Thoracic aorta (tissue), 2 donors: ENCODE measurements around the gene ITGAE. TPM values are rescaled to one million over a fixed set of nuclear protein-coding genes. Genes with fewer than 3 reads are reported as not detected.

Experiments used
- ATAC-seq: fragments of 150-250 bp; one replicate; pipeline ENCODE4 v1.8.0; 2017; ENCODE audit warnings: low read depth; ENCODE audit not compliant: insufficient number of reproducible peaks, low FRiP score
- DNase-seq: peaks from one replicate; pipeline ENCODE4 v3.0.0-alpha.2; 2020; ENCODE audit warnings: low spot score
- H3K27ac ChIP-seq, 2 donors: fragments of 200-600 bp; sonication (generic); 1 replicate in 1 of 2; 2 replicates in 1 of 2; pipeline ENCODE4 v1.5.1; 2016; ENCODE audit warnings: mild to moderate bottlenecking in 2 of 2, moderate library complexity in 2 of 2
- H3K27me3 ChIP-seq: fragments of 200-600 bp; sonication (generic); replicated peaks from 2 replicates; pipeline ENCODE4 v1.6.0; 2016; ENCODE audit warnings: mild to moderate bottlenecking; ENCODE audit not compliant: insufficient read depth
- H3K36me3 ChIP-seq: fragments of 200-600 bp; sonication (generic); one replicate; pipeline ENCODE4 v1.5.1; 2016
- H3K4me1 ChIP-seq, 2 donors: fragments of 200-600 bp; sonication (generic); 1 replicate in 1 of 2; 2 replicates in 1 of 2; pipeline versions ENCODE4 v1.5.1 to v1.6.0; 2016; ENCODE audit warnings: low read depth in 2 of 2, mild to moderate bottlenecking in 1 of 2; ENCODE audit not compliant: control insufficient read depth in 1 of 2
- H3K4me3 ChIP-seq: fragments of 200-600 bp; sonication (generic); 2 replicates; pipeline ENCODE4 v1.5.1; 2016; ENCODE audit warnings: mild to moderate bottlenecking
- H3K9me3 ChIP-seq: fragments of 200-600 bp; sonication (generic); 2 replicates; pipeline ENCODE4 v1.5.1; 2016
- CTCF ChIP-seq: fragments of 200-600 bp; sonication (generic); IDR thresholded peaks from one replicate; pipeline ENCODE4 v1.5.1; 2019; ENCODE audit warnings: antibody characterized with exemption
- total RNA-seq, 2 donors: library from RNA; depleted of rRNA; stranded (reverse); fragments of >200 nt; gene quantifications; one replicate each; pipeline versions ENCODE4 v1.1.0 to v1.2.3, GENCODE V29; 2016

The ITGAE gene
- total RNA-seq, 2 donors from 2014 or later = 4.2 to 23.4 TPM

DNA sequence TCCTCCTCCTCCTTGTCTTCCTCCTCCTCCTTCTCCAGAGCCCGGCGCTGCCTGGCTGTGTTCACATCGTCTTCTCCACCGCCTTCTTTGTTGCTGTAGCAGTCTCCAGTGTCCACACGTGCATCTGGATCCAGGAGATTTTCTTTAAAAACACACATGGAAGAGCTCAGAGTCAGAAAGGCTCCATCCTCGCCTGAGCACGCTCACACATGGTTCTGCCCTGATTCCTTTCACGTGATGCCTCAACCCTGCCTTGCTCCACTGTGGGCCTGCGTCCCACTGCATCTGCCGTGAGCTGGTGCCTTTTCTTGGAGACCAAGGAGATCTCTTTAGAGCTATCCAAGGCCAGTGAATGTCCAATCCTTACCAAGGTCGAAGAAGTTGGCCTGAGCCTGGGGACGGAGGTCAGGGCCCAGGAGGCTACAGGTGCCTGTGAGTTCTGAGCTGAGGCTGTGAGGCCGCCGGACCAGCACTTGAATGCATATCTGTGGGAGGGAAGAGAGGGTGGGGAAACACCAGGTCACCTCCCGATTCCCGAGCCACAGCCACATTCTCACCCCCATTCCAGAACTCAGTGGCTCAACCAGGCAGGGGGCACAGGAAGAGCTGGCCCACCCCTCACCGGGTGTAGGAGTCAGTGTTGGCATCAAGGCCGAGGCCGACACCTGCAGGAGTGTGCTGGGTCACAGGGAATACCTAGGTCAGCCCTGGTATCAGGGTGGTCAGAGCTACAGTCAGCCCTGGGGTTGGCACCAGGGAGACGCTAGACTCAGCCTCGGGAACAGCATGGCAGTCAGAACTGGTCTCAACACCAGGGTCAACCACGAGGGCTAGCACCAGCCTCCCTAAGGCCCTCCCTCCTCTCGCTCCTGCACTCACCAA, 39.7 kb downstream of the ITGAE start:
- H3K9me3 ChIP-seq = peaks cover 6% of the 10 kb centered on the region
- no peak for DNase-seq
- ATAC-seq = no peak

DNA sequence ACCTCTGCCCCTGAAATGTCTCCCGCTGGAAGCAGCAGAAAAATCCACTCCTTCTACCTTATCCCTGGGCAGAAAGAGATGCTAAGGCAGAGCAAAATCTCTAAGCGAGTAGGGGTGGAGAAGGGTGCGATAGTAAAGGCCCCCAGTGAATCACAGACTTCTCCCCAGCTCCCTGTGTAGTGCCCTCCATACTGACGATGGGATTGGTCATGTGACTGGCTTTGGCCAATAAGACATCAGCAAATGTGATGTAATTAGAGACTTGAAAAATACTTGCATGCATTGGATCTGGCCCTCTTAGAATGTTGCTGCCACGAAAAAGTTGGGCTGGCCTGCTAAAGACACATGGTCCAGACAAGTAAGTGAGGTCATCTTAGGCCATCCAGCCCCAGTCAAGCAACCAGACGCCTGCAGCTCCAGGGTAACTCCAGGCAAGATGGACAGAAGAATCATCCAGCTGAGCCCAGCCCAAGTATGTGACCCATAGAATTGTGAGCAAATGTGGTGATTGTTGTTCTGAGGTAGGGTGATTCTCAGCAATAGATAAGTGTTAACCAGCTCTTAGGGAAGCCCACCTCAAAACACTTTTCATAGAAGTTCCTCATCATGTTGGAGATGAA, 41.3 kb downstream of the ITGAE start:
- ATAC-seq (no peak), DNase-seq (no peak)
- H3K36me3 ChIP-seq = no peaks in the 10 kb centered on the region
- H3K9me3 ChIP-seq = peaks cover 6% of the 10 kb centered on the region
- TF ChIP-seq CTCF = no peak
- H3K4me3 ChIP-seq = no peak overlapping the region
- no peak overlapping the region for H3K27ac ChIP-seq
- no peaks in the 10 kb centered on the region for H3K27me3 ChIP-seq
- no peaks in the 10 kb centered on the region for H3K4me1 ChIP-seq

More for the DNA sequence above, 39.7 kb downstream of the ITGAE start:
- Histone ChIP-seq H3K27me3 (no peaks in the 10 kb centered on the region), H3K27ac (no peak overlapping the region), H3K36me3 (no peaks in the 10 kb centered on the region), H3K4me3 (no peak overlapping the region), H3K4me1 (no peaks in the 10 kb centered on the region)
- no peak for TF ChIP-seq CTCF

DNA sequence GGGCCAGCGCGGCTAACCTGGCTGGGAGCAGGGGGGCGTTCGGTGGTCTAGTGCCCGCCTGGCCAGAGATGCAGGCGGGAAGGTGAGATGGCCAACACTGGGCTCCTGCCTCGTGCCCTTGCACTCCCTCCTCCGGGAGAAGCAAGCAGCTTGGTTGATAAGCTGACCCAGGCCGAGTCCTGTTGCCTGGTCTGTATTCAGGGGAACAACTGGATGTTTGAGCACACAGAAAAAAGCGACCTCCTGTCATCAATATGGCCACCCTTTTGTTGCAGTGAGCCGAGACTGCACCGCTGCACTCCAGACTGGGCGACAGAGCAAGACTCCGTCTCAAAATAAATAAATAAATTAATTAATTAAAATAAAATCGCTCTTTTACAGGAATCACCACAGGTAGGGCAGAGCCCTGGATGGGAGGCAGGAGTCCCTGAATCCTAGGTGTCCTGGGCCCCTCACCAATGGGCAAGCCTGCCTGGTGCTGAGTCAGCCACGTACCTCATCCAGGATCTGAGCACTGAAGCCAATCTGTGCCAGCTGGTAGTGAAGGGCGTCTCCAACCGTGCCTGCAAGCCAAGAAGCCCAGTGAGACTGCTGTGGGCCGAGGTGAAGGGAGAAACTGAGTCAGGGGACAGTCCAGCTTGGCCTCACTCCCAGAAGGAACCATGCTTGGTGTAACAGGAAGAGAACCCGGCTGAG, 45.5 kb downstream of the ITGAE start:
- ATAC-seq (peak; percentile 36), DNase-seq (no peak)
- H3K4me3 ChIP-seq = no peak overlapping the region
- no peaks in the 10 kb centered on the region for H3K27me3 ChIP-seq
- TF ChIP-seq CTCF = no peak
- H3K9me3 ChIP-seq = peaks cover 6% of the 10 kb centered on the region
- no peaks in the 10 kb centered on the region for H3K4me1 ChIP-seq
- no peak overlapping the region for H3K27ac ChIP-seq
- H3K36me3 ChIP-seq = no peaks in the 10 kb centered on the region

DNA sequence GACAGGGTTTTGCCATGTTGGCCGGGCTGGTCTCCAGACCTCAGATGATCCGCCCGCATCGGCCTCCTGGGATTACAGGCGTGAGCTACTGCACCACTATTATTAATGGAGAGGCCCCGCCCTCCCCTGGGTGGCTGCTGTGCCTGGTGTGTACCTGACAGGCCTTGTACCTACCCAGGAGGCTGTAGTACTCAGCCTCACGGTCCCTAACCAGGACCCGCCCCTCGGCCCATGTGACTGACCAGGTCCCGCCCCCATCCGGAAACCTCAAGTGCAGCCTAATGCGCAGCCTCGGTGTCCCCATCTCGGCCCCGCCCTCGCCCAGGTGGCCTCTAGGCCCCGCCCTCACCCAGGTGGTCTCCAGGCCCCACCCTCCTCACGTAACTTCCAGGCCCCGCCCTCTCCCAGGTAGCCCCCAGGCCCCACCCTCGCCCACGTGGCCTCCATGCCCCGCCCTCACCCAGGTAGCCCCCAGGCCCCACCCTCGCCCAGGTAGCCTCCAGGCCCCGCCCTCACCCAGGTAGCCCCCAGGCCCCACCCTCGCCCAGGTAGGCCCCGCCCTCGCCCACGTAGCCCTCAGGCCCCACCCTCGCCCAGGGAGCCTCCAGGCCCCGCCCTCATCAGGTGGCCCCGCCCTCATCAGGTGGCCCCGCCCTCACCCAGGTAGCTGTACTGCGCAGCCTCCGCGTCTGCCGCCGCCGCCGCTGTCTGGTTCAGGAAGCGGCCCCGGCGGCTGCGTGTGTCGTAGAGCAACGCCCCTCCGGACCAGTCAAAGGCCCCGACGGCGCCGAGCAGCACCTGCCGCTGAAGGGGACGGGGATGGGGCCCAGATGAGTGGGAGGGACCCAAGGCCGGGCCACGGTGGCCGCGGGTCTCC, 46.3 kb downstream of the ITGAE start:
- DNase-seq = no peak
- H3K36me3 ChIP-seq = no peaks in the 10 kb centered on the region
- H3K4me1 ChIP-seq = no peaks in the 10 kb centered on the region
- peaks cover 1% of the 10 kb centered on the region for H3K9me3 ChIP-seq
- H3K27me3 ChIP-seq = no peaks in the 10 kb centered on the region
- no peak overlapping the region for H3K27ac ChIP-seq
- no peak for TF ChIP-seq CTCF
- H3K4me3 ChIP-seq = no peak overlapping the region
- no peak for ATAC-seq
